Smooth muscle cell (in vitro differentiated cells): ENCODE results near the gene AGPAT4. TPM values are rescaled to one million over a fixed set of nuclear protein-coding genes. Genes with fewer than 3 reads are reported as not detected.

ENCODE experiments used
- DNase-seq: peaks from one replicate; lab custom pipeline; 2025; ENCODE audit not compliant: unreplicated experiment; lab: John Stamatoyannopoulos, UW
- H2AFZ ChIP-seq: fragments of 200-600 bp; sonication (generic); 2 replicates; pipeline ENCODE4 v1.6.0; 2016; ENCODE audit warnings: antibody characterized with exemption, low read depth, mild to moderate bottlenecking
- H3F3A ChIP-seq: fragments of 200-600 bp; sonication (generic); 2 replicates; pipeline ENCODE4 v1.6.0; 2017; ENCODE audit warnings: antibody characterized with exemption, low read depth
- H3K27ac ChIP-seq: fragments of 200-600 bp; sonication (generic); 2 replicates; pipeline ENCODE4 v1.5.1; 2016; ENCODE audit warnings: low read depth, mild to moderate bottlenecking
- H3K27me3 ChIP-seq: fragments of 200-600 bp; sonication (generic); 2 replicates; pipeline ENCODE4 v1.6.1; 2016; ENCODE audit warnings: low read depth, mild to moderate bottlenecking
- H3K36me3 ChIP-seq: fragments of 200-600 bp; sonication (generic); 2 replicates; pipeline ENCODE4 v1.5.1; 2016; ENCODE audit warnings: low read depth
- H3K4me1 ChIP-seq: fragments of 200-600 bp; sonication (generic); 2 replicates; pipeline ENCODE4 v1.5.1; 2016; ENCODE audit warnings: low read depth
- H3K4me2 ChIP-seq: fragments of 200-600 bp; sonication (generic); 2 replicates; pipeline ENCODE4 v1.6.0; 2016; ENCODE audit warnings: mild to moderate bottlenecking
- H3K4me3 ChIP-seq: fragments of 200-600 bp; sonication (generic); 2 replicates; pipeline ENCODE4 v1.5.1; 2016; ENCODE audit warnings: mild to moderate bottlenecking
- H3K79me2 ChIP-seq: fragments of 200-600 bp; sonication (generic); 2 replicates; pipeline ENCODE4 v1.6.0; 2016; ENCODE audit warnings: low read depth, mild to moderate bottlenecking
- H3K9ac ChIP-seq: fragments of 200-600 bp; sonication (generic); 2 replicates; pipeline ENCODE4 v1.6.0; 2016; ENCODE audit warnings: low read depth
- H3K9me3 ChIP-seq: fragments of 200-600 bp; sonication (generic); replicated peaks from 2 replicates; pipeline ENCODE4 v1.5.1; 2016; ENCODE audit warnings: low read depth
- H4K20me1 ChIP-seq: fragments of 200-600 bp; sonication (generic); 2 replicates; pipeline ENCODE4 v1.6.0; 2016; ENCODE audit warnings: low read depth
- WGBS: methylation state at CpG from one replicate; pipeline ENCODE4 v1.1.7; 2016; ENCODE audit warnings: low lambda C conversion rate; 5-methylcytosine and 5-hydroxymethylcytosine counted together
- polyA plus RNA-seq: library from polyadenylated mRNA; unstranded; fragments of >200 nt; fragmentation: Nextera tagmentation; extraction: Ambion mirVana; gene quantifications from 2 replicates; pipeline ENCODE4 v1.2.1, GENCODE V29; 2016
- total RNA-seq: library from RNA; depleted of rRNA; stranded (reverse); fragments of >200 nt; gene quantifications from 2 replicates; pipeline ENCODE4 v1.2.3, GENCODE V29; 2014
- TF ChIP-seq, protein P1 (sequence below): fragments of 200-600 bp; sonication (generic); IDR thresholded peaks from 2 replicates; pipeline ENCODE4 v1.5.1; 2017; ENCODE audit warnings: borderline replicate concordance, mild to moderate bottlenecking, antibody characterized with exemption; ENCODE audit not compliant: insufficient read depth, poor library complexity, severe bottlenecking

The AGPAT4 gene
- total and polyA plus RNA-seq, 2 experiments from 2014 or later: 51.4 to 51.8 TPM

DNA sequence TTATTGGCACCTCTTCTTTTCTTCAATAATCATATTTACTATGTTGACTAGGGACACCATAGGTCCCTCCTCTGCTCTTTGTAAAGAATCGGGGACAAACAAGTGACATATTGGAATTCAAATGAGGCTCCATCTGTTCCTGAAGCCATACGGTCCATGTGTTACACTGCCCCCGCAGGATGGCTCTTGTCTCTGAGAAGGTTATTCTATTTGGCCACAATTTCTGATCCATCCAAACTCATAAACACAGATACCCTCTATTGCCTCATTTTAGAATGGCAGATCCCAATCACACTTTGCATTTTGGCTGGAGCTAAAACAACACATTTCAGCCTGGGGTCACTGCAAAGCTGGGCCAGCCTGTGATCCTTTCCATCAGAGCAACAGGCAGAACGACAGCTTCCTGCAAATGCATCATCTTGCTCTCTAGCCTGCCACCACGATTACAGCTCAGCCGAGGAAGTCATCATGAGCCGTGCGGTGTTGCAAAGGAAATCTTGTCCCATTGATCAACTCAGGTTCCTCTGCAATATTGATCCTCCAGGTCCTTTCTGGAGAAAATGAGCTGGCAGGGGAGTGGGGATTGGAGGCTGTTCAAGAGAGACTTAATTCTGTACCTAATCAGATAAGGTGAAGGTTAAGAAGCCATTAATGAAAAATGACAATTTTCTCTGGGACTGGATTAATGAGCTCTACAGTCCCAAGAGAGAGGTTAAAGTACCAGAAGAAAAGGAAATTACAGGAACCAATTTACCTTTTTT is 73.1 kb downstream of the AGPAT4 start:
- Histone ChIP-seq H3K27ac (peak overlapping the region; percentile 29), H3K4me2 (peak overlapping the region; percentile 13), H4K20me1 (peaks cover 27% of the 10 kb centered on the region), H3K9me3 (no peaks in the 10 kb centered on the region), H3K27me3 (no peaks in the 10 kb centered on the region), H3K36me3 (no peaks in the 10 kb centered on the region), H3K79me2 (peaks cover 84% of the 10 kb centered on the region), H3F3A (peaks cover 7% of the 10 kb centered on the region), H3K9ac (no peak overlapping the region), H3K4me1 (no peaks in the 10 kb centered on the region), H2AFZ (no peak overlapping the region), H3K4me3 (no peak overlapping the region)
- DNase-seq: no peak
- 82% methylated on average over 8 of the region's 8 CpGs for WGBS
- TF ChIP-seq, protein P1, sequence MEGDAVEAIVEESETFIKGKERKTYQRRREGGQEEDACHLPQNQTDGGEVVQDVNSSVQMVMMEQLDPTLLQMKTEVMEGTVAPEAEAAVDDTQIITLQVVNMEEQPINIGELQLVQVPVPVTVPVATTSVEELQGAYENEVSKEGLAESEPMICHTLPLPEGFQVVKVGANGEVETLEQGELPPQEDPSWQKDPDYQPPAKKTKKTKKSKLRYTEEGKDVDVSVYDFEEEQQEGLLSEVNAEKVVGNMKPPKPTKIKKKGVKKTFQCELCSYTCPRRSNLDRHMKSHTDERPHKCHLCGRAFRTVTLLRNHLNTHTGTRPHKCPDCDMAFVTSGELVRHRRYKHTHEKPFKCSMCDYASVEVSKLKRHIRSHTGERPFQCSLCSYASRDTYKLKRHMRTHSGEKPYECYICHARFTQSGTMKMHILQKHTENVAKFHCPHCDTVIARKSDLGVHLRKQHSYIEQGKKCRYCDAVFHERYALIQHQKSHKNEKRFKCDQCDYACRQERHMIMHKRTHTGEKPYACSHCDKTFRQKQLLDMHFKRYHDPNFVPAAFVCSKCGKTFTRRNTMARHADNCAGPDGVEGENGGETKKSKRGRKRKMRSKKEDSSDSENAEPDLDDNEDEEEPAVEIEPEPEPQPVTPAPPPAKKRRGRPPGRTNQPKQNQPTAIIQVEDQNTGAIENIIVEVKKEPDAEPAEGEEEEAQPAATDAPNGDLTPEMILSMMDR: no peak

DNA sequence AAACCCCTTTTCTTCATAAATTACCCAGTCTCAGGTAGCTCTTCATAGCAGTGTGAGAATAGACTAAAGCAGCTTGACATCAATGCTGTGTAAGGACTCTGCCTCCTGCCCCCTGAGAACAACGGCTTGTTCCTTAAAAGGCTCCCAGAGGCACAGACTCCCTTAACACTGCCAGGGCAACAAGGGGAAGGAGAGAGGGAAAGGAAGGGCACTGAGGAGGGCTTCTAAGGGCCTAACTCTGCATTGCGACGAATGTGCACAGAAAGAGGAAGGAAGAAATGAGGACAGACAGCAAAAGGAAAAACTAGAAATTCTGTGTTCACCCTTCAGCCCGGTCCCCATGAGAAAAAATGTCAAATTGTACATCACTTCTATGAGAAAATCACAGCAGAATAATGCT is 74.0 kb downstream of the AGPAT4 start:
- no peak for DNase-seq
- Histone ChIP-seq H4K20me1 (peaks cover 30% of the 10 kb centered on the region), H3K4me1 (no peaks in the 10 kb centered on the region), H3K4me3 (no peak overlapping the region), H3K9ac (no peak overlapping the region), H3F3A (peaks cover 7% of the 10 kb centered on the region), H3K36me3 (no peaks in the 10 kb centered on the region), H3K9me3 (no peaks in the 10 kb centered on the region), H3K4me2 (no peak overlapping the region), H3K79me2 (peaks cover 83% of the 10 kb centered on the region), H2AFZ (no peak overlapping the region), H3K27ac (peak overlapping the region; percentile 29), H3K27me3 (no peaks in the 10 kb centered on the region)
- TF ChIP-seq, protein P1: no peak
- 89% methylated on average over 4 of the region's 4 CpGs for WGBS

GRCh38 chr6:161198783-161199460 is 74.9 kb downstream of the AGPAT4 start:
- Histone ChIP-seq H3K4me1 (no peaks in the 10 kb centered on the region), H3K4me3 (no peak overlapping the region), H4K20me1 (peaks cover 30% of the 10 kb centered on the region), H3K9ac (no peak overlapping the region), H3K4me2 (no peak overlapping the region), H3F3A (peaks cover 7% of the 10 kb centered on the region), H3K9me3 (no peaks in the 10 kb centered on the region), H2AFZ (no peak overlapping the region), H3K79me2 (peaks cover 83% of the 10 kb centered on the region), H3K27me3 (no peaks in the 10 kb centered on the region), H3K27ac (peak overlapping the region; percentile 29), H3K36me3 (no peaks in the 10 kb centered on the region)
- WGBS: 76% methylated on average over 9 of the region's 9 CpGs
- TF ChIP-seq, protein P1: no peak
- no peak for DNase-seq
